LoVo (cell line): ENCODE measurements around the gene MCHR1.
"Not testable (repeated sequence)": the region's sequence is repeated elsewhere in the genome, so short reads cannot be mapped to it uniquely, and the experiment has no call there.

Experiments
- DNase-seq: peaks from one replicate; pipeline ENCODE4 v3.0.0-alpha.2; 2016; ENCODE audit warnings: low spot score

Gene MCHR1

GRCh38 chr22:40656651-40657050 is 22.6 kb upstream of the MCHR1 start:
- not testable (repeated sequence) for DNase-seq

- DNase-seq, result no peak
These were observed 20.1 kb upstream of the MCHR1 start for GRCh38 chr22:40659166-40659565.

GRCh38 chr22:40660730-40661129 is 18.6 kb upstream of the MCHR1 start:
- no peak for DNase-seq

- no peak for DNase-seq
These were observed 17.6 kb upstream of the MCHR1 start for GRCh38 chr22:40661671-40662070.

GRCh38 chr22:40665312-40665711 is 14.0 kb upstream of the MCHR1 start:
- DNase-seq, result no peak

- no peak for DNase-seq
These were observed 13.0 kb upstream of the MCHR1 start for GRCh38 chr22:40666151-40666848.

- DNase-seq, result peak; percentile 71
These were observed 10.5 kb upstream of the MCHR1 start for GRCh38 chr22:40668611-40669411.

GRCh38 chr22:40670058-40670457 is 9.2 kb upstream of the MCHR1 start:
- no peak for DNase-seq

- DNase-seq, result no peak
These were observed 7.9 kb upstream of the MCHR1 start for GRCh38 chr22:40671369-40671768.

GRCh38 chr22:40671796-40672360 is 7.4 kb upstream of the MCHR1 start:
- no peak for DNase-seq

- DNase-seq, result no peak
These were observed 6.3 kb upstream of the MCHR1 start for GRCh38 chr22:40673017-40673416.

- DNase-seq, result no peak
These were observed 5.0 kb upstream of the MCHR1 start for GRCh38 chr22:40674274-40674673.

GRCh38 chr22:40676166-40676565 is 3.1 kb upstream of the MCHR1 start:
- DNase-seq, result not testable (repeated sequence)

- no peak for DNase-seq
These were observed 2.6 kb upstream of the MCHR1 start for GRCh38 chr22:40676644-40677043.

GRCh38 chr22:40678493-40679248 is 613 bp upstream of the MCHR1 start:
- no peak for DNase-seq

- no peak for DNase-seq
These were observed 907 bp downstream of the MCHR1 start for GRCh38 chr22:40679964-40680818.

GRCh38 chr22:40680819-40681183 is 1.5 kb downstream of the MCHR1 start:
- no peak for DNase-seq

- no peak for DNase-seq
These were observed 2.2 kb downstream of the MCHR1 start for GRCh38 chr22:40681451-40681850.

- DNase-seq, result no peak
These were observed 5.4 kb downstream of the MCHR1 start for GRCh38 chr22:40684728-40685127.

- no peak for DNase-seq
These were observed 6.1 kb downstream of the MCHR1 start for GRCh38 chr22:40685406-40685805.

GRCh38 chr22:40687706-40688105 is 8.4 kb downstream of the MCHR1 start:
- no peak for DNase-seq

GRCh38 chr22:40690370-40690769 is 11.1 kb downstream of the MCHR1 start:
- DNase-seq, result no peak
